H54 (cell line): ENCODE measurements around the gene ATXN7.

ENCODE experiments used
- DNase-seq: peaks from one replicate; pipeline ENCODE4 v3.0.0; 2011; ENCODE audit warnings: low spot score, mixed read lengths; ENCODE audit not compliant: insufficient read length
- FAIRE-seq: peaks from 3 replicates; lab custom pipeline; 2011; peaks lifted over from hg19 to GRCh38; lab: Jason Lieb, UNC
- POLR2A ChIP-seq: IDR thresholded peaks from 2 replicates; pipeline ENCODE4 v1.6.1; 2011; ENCODE audit warnings: low read depth, mild to moderate bottlenecking, low read length

ATXN7 gene

DNA sequence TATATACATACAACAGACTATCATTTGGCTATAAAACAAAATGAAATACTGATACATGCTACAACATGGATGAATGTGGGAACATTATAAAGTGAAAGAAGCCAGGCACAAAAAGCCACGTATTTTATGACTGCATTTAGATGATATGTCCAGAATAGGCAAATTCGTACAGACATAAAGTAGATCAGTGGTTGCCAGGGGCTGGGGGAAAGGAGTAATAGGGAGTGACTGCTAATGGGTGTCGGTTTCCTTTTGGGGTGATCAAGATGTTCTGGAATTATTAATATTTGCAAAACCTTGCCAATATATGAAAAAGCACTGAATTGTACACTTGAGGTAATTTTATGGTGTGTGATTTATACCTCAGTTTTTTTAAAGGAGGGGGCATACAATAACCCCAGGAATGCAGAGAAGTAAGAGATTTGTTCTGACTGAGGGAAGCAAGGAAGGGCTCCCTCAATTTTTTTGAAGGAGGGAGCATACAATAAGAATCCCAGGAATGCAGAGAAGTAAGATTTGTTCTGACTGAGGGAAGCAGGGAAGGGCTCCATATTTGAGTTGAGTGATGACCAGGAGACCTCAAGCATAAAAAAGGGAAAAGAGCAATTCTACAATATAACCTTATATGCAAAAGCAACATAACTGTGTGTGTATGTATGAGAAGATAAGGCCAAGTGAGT is 153.4 kb downstream of the ATXN7 start:
- no peak for TF ChIP-seq POLR2A
- no peak for DNase-seq
- FAIRE-seq = peak; percentile 6

DNA sequence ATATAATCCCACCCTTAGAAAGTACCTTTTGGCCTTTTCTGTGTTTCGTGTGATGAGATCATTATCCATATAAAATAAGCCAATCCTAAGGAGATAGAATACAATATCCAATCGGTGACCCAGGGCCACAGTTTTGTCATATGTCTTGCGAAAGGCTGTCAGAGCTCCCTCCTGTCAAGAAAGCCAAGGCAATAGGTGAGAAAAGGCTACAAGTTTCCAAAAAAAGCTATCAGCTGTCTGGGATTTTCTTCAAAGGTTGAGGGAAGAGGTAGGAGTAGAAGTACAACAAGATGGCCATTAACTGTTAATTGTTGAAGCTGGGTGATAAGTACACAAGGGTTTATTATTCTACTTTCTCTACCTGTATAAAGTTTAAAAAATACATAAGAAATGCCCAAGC is 155.6 kb downstream of the ATXN7 start:
- TF ChIP-seq POLR2A = no peak
- FAIRE-seq = no peak
- DNase-seq = no peak

GRCh38 chr3:64019879-64020278 is 156.2 kb downstream of the ATXN7 start:
- no peak for TF ChIP-seq POLR2A
- DNase-seq = no peak
- FAIRE-seq = no peak

GRCh38 chr3:64021922-64022321 is 158.3 kb downstream of the ATXN7 start:
- FAIRE-seq (no peak), DNase-seq (no peak)

GRCh38 chr3:64022451-64023186 is 159.0 kb downstream of the ATXN7 start:
- no peak for TF ChIP-seq POLR2A
- DNase-seq = no peak
- FAIRE-seq = no peak

More at GRCh38 chr3:64021922-64022321, 158.3 kb downstream of the ATXN7 start:
- no peak for TF ChIP-seq POLR2A

GRCh38 chr3:64023187-64023860 is 159.7 kb downstream of the ATXN7 start, which contains the start of gene PSMD6:
PSMD6 (minus strand) TSS chr3:64023494; CDS start chr3:64023419, 75 bp downstream.
- FAIRE-seq (peak; percentile 67), DNase-seq (peak; percentile 79)
- TF ChIP-seq POLR2A = peak; percentile 78

DNA sequence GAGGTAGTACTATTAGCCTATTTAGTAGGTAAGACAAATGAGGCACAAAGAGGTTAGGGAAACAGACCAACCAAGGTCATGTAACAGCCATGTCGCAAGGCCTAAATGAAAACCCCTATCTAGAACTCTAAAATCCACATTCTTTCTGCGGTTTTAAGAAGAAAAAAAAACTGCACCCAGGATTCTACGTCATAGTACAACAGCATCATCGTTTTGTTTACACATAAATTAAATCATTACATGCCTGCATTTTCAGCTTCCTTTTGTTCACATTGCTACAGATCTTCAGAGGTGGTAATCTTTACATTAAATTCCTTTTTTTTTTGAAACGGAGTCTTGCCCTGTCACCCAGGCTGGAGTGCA is 160.2 kb downstream of the ATXN7 start:
- DNase-seq (no peak), FAIRE-seq (no peak)
- no peak for TF ChIP-seq POLR2A

- TF ChIP-seq POLR2A = no peak
- no peak for DNase-seq
- no peak for FAIRE-seq
Measured at GRCh38 chr3:64026346-64026745, 162.7 kb downstream of the ATXN7 start.

- DNase-seq (no peak), FAIRE-seq (no peak)
- no peak for TF ChIP-seq POLR2A
Measured at GRCh38 chr3:64027658-64028057, 164.0 kb downstream of the ATXN7 start.

- FAIRE-seq (no peak), DNase-seq (no peak)
- TF ChIP-seq POLR2A = no peak
Measured at GRCh38 chr3:64028754-64029153, 165.1 kb downstream of the ATXN7 start.

DNA sequence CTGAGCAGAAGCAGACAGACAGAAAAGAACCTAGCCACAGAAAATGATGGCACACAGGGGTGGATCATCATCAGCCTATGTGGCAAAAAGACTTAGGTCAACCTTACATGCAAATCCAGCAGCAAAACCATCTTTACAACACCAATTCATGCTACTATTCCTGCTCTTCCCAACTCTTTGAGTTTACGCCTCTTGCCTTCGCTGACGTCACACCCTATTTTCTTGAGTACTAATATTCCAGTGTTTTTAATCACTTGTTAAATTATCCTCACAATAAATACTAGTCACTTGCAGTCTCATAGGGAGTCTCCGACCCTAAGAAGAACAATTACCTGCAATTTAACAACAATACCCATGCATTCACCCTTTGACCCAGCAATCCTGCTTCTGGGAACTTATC is 165.6 kb downstream of the ATXN7 start:
- DNase-seq (no peak), FAIRE-seq (no peak)
- no peak for TF ChIP-seq POLR2A

- no peak for TF ChIP-seq POLR2A
- FAIRE-seq = peak; percentile 94
- DNase-seq = peak; percentile 64
Measured at GRCh38 chr3:64030741-64031140, 167.1 kb downstream of the ATXN7 start.

GRCh38 chr3:64031540-64032508 is 168.2 kb downstream of the ATXN7 start:
- FAIRE-seq (no peak), DNase-seq (no peak)
- TF ChIP-seq POLR2A = no peak
